HCT116 (cell line): ENCODE measurements around the gene IGSF23.

Experiments
- CEBPB ChIP-seq: IDR thresholded peaks from 2 replicates; pipeline ENCODE4 v1.6.1; 2012; ENCODE audit warnings: low read depth
- ELF1 ChIP-seq: IDR thresholded peaks from 2 replicates; pipeline ENCODE4 v1.6.1; 2012; ENCODE audit warnings: low read depth, borderline replicate concordance
- EZH2 ChIP-seq: fragments of 200-600 bp; sonication (generic); IDR thresholded peaks from 2 replicates; pipeline ENCODE4 v1.6.1; 2017; ENCODE audit warnings: antibody characterized with exemption, mixed run types
- EZH2phosphoT487 ChIP-seq: fragments of 200-600 bp; IDR thresholded peaks from 2 replicates; pipeline ENCODE4 v1.6.1; 2018; ENCODE audit warnings: antibody characterized with exemption, borderline replicate concordance
- JUND ChIP-seq: IDR thresholded peaks from 2 replicates; pipeline ENCODE4 v1.6.1; 2012
- POLR2A ChIP-seq: IDR thresholded peaks from 2 replicates; pipeline ENCODE4 v1.7.0; 2011; ENCODE audit warnings: borderline replicate concordance; ENCODE audit not compliant: insufficient read depth, insufficient read length; ENCODE audit errors: extremely low read depth
- RAD21 ChIP-seq: IDR thresholded peaks from 2 replicates; pipeline ENCODE4 v1.6.1; 2012; ENCODE audit warnings: low read depth, mild to moderate bottlenecking
- SIN3A ChIP-seq: IDR thresholded peaks from 2 replicates; pipeline ENCODE4 v1.6.1; 2012; ENCODE audit warnings: low read depth
- TCF7L2 ChIP-seq: IDR thresholded peaks from 2 replicates; pipeline ENCODE4 v1.7.0; 2011; ENCODE audit warnings: borderline replicate concordance, inconsistent platforms; ENCODE audit not compliant: insufficient read depth, insufficient read length; ENCODE audit errors: extremely low read depth
- ZNF274 ChIP-seq: fragments of 200-500 bp; sonication (Bioruptor generic); IDR thresholded peaks from 2 replicates; pipeline ENCODE4 v1.6.1; 2014; ENCODE audit warnings: mild to moderate bottlenecking, low read depth, low read length, inconsistent platforms
- TF ChIP-seq, protein P1 (sequence below): IDR thresholded peaks from 2 replicates; pipeline ENCODE4 v1.6.1; 2012; ENCODE audit warnings: low read depth
- TF ChIP-seq, protein P2 (sequence below), 3 experiments: fragments of 200-600 bp in 1 of 3; sonication (generic) in 1 of 3; IDR thresholded peaks in 2 of 3; conservative IDR thresholded peaks in 1 of 3; 2 replicates each; pipeline ENCODE4 v1.5.1; 2012 to 2017; ENCODE audit warnings: low read depth in 2 of 3, low read length in 2 of 3, antibody characterized with exemption in 1 of 3, borderline replicate concordance in 1 of 3, control low read depth in 1 of 3, mild to moderate bottlenecking in 1 of 3, mixed read lengths in 1 of 3, mixed run types in 1 of 3, moderate library complexity in 1 of 3; ENCODE audit not compliant: insufficient read depth in 1 of 3
- TF ChIP-seq, protein P3 (sequence below): IDR thresholded peaks from 2 replicates; pipeline ENCODE4 v1.6.1; 2012

DNA sequence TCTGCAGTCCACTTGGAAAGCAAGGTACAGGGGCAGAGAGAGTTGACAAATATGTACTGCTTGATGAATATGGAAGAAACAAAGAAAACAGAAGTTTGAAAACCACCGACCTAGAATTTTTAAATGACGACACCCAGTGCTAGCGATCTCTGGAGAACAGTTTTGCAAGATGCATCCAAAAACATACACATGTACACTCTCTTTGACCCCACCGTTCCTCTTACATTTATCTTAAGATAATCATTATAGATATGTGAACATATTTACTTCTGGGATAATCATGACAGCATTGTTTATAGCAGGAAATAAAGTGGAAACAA, 40.8 kb upstream of the IGSF23 start:
- TF ChIP-seq ELF1 (no peak), CEBPB (no peak), TCF7L2 (no peak), POLR2A (no peak), EZH2 (no peak), EZH2phosphoT487 (no peak), RAD21 (no peak), SIN3A (no peak), JUND (no peak), ZNF274 (no peak)
- TF ChIP-seq, protein P1, sequence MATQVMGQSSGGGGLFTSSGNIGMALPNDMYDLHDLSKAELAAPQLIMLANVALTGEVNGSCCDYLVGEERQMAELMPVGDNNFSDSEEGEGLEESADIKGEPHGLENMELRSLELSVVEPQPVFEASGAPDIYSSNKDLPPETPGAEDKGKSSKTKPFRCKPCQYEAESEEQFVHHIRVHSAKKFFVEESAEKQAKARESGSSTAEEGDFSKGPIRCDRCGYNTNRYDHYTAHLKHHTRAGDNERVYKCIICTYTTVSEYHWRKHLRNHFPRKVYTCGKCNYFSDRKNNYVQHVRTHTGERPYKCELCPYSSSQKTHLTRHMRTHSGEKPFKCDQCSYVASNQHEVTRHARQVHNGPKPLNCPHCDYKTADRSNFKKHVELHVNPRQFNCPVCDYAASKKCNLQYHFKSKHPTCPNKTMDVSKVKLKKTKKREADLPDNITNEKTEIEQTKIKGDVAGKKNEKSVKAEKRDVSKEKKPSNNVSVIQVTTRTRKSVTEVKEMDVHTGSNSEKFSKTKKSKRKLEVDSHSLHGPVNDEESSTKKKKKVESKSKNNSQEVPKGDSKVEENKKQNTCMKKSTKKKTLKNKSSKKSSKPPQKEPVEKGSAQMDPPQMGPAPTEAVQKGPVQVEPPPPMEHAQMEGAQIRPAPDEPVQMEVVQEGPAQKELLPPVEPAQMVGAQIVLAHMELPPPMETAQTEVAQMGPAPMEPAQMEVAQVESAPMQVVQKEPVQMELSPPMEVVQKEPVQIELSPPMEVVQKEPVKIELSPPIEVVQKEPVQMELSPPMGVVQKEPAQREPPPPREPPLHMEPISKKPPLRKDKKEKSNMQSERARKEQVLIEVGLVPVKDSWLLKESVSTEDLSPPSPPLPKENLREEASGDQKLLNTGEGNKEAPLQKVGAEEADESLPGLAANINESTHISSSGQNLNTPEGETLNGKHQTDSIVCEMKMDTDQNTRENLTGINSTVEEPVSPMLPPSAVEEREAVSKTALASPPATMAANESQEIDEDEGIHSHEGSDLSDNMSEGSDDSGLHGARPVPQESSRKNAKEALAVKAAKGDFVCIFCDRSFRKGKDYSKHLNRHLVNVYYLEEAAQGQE = no peak
- TF ChIP-seq, protein P2, sequence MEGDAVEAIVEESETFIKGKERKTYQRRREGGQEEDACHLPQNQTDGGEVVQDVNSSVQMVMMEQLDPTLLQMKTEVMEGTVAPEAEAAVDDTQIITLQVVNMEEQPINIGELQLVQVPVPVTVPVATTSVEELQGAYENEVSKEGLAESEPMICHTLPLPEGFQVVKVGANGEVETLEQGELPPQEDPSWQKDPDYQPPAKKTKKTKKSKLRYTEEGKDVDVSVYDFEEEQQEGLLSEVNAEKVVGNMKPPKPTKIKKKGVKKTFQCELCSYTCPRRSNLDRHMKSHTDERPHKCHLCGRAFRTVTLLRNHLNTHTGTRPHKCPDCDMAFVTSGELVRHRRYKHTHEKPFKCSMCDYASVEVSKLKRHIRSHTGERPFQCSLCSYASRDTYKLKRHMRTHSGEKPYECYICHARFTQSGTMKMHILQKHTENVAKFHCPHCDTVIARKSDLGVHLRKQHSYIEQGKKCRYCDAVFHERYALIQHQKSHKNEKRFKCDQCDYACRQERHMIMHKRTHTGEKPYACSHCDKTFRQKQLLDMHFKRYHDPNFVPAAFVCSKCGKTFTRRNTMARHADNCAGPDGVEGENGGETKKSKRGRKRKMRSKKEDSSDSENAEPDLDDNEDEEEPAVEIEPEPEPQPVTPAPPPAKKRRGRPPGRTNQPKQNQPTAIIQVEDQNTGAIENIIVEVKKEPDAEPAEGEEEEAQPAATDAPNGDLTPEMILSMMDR (IDR thresholded peaks at IDR 0.05 in 2 of 3, conservative IDR thresholded peaks at IDR 0.05 in 1 of 3; ENCODE audit: borderline replicate concordance in 1 of 3, insufficient read depth in 1 of 3, low read depth in 2 of 3, low read length in 2 of 3) = no peak
- TF ChIP-seq, protein P3, sequence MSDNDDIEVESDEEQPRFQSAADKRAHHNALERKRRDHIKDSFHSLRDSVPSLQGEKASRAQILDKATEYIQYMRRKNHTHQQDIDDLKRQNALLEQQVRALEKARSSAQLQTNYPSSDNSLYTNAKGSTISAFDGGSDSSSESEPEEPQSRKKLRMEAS = no peak
